GM23338 (cell line): Measurements from ENCODE around the gene CLSTN2. TPM values are rescaled to one million over a fixed set of nuclear protein-coding genes. Genes with fewer than 3 reads are reported as not detected.

Experiments used
- ATAC-seq: fragments of 200-7000 bp; cut with Tn5 transposase; 3 replicates; pipeline ENCODE4 v1.9.1; 2020
- DNase-seq: peaks from one replicate; pipeline ENCODE4 v3.0.0-alpha.2; 2015; ENCODE audit warnings: low spot score
- H2AFZ ChIP-seq: fragments of 200-600 bp; sonication (generic); 2 replicates; pipeline ENCODE4 v1.8.0; 2016; ENCODE audit warnings: antibody characterized with exemption, mild to moderate bottlenecking, moderate library complexity
- H3F3A ChIP-seq: fragments of 200-600 bp; sonication (generic); replicated peaks from 2 replicates; pipeline ENCODE4 v1.8.0; 2017; ENCODE audit warnings: antibody characterized with exemption, mixed run types, low read depth
- H3K27ac ChIP-seq: fragments of 200-600 bp; sonication (generic); 2 replicates; pipeline ENCODE4 v1.6.1; 2016; ENCODE audit warnings: low read depth
- H3K27me3 ChIP-seq: fragments of 200-600 bp; sonication (generic); 2 replicates; pipeline ENCODE4 v1.8.0; 2016; ENCODE audit warnings: mild to moderate bottlenecking, mixed run types, moderate library complexity; ENCODE audit not compliant: insufficient read depth
- H3K36me3 ChIP-seq: fragments of 200-600 bp; sonication (generic); 2 replicates; pipeline ENCODE4 v1.8.0; 2016; ENCODE audit warnings: mild to moderate bottlenecking; ENCODE audit not compliant: insufficient read depth
- H3K4me1 ChIP-seq: fragments of 200-600 bp; sonication (generic); 2 replicates; pipeline ENCODE4 v1.8.0; 2016; ENCODE audit warnings: mild to moderate bottlenecking, moderate library complexity; ENCODE audit not compliant: insufficient read depth
- H3K4me2 ChIP-seq: fragments of 200-600 bp; sonication (generic); 2 replicates; pipeline ENCODE4 v1.7.1; 2017; ENCODE audit warnings: mixed run types
- H3K4me3 ChIP-seq: fragments of 200-600 bp; sonication (generic); 2 replicates; pipeline ENCODE4 v1.6.1; 2016; ENCODE audit warnings: mixed run types
- H3K79me2 ChIP-seq: fragments of 200-600 bp; sonication (generic); replicated peaks from 2 replicates; pipeline ENCODE4 v1.8.0; 2017; ENCODE audit warnings: mild to moderate bottlenecking; ENCODE audit not compliant: insufficient read depth
- H3K9me2 ChIP-seq: fragments of 200-600 bp; sonication (generic); 2 replicates; pipeline ENCODE4 v1.8.0; 2017; ENCODE audit not compliant: insufficient read depth
- H4K20me1 ChIP-seq: fragments of 200-600 bp; sonication (generic); replicated peaks from 2 replicates; pipeline ENCODE4 v1.8.0; 2017; ENCODE audit warnings: mild to moderate bottlenecking; ENCODE audit not compliant: insufficient read depth
- H3K27ac Mint-ChIP-seq: 2 replicates; pipeline ENCODE4 v1.8.0; 2020; ENCODE audit warnings: inconsistent platforms, mild to moderate bottlenecking, moderate library complexity, mixed read lengths
- H3K27me3 Mint-ChIP-seq: 3 replicates; pipeline ENCODE4 v1.8.0; 2022; ENCODE audit warnings: low read depth, mild to moderate bottlenecking, moderate library complexity, mixed read lengths, inconsistent platforms; ENCODE audit not compliant: insufficient read depth, poor library complexity
- H3K36me3 Mint-ChIP-seq: 3 replicates; pipeline ENCODE4 v1.8.0; 2021; ENCODE audit warnings: low read depth, mild to moderate bottlenecking, inconsistent platforms, moderate library complexity, mixed read lengths
- H3K4me1 Mint-ChIP-seq: 3 replicates; pipeline ENCODE4 v1.8.0; 2020; ENCODE audit warnings: mild to moderate bottlenecking, inconsistent platforms, mixed read lengths
- H3K4me3 Mint-ChIP-seq: 3 replicates; pipeline ENCODE4 v1.8.0; 2021; ENCODE audit warnings: moderate library complexity, mild to moderate bottlenecking, inconsistent platforms, mixed read lengths
- H3K9me3 Mint-ChIP-seq: 3 replicates; pipeline ENCODE4 v1.8.0; 2020; ENCODE audit warnings: moderate library complexity, mild to moderate bottlenecking, inconsistent platforms, mixed read lengths
- CREB1 ChIP-seq: fragments of 250-450 bp; sonication (Bioruptor Pico); IDR thresholded peaks from 2 replicates; pipeline ENCODE4 v1.5.0; 2020; ENCODE audit warnings: low read depth, mild to moderate bottlenecking, moderate library complexity
- CTCF ChIP-seq, 2 experiments: fragments of 200-600 bp in 1 of 2; sonication (generic) in 1 of 2; conservative IDR thresholded peaks; 2 replicates each; pipeline versions ENCODE4 v1.5.1 to v1.6.1; 2016 to 2017; ENCODE audit warnings: antibody characterized with exemption in 2 of 2, low read depth in 2 of 2, mild to moderate bottlenecking in 2 of 2, moderate library complexity in 1 of 2
- ETS1 ChIP-seq: IDR thresholded peaks from 2 replicates; pipeline ENCODE4 v1.6.1; 2016; ENCODE audit warnings: antibody characterized with exemption
- EZH2phosphoT487 ChIP-seq: fragments of 200-600 bp; sonication (generic); IDR thresholded peaks from one replicate; pipeline ENCODE4 v1.8.1; 2018; ENCODE audit warnings: antibody characterized with exemption; ENCODE audit not compliant: unreplicated experiment
- JUNB ChIP-seq: IDR thresholded peaks from one replicate; pipeline ENCODE4 v1.6.1; 2016; ENCODE audit warnings: antibody characterized with exemption; ENCODE audit not compliant: unreplicated experiment
- ZNF114 ChIP-seq: fragments of 250-450 bp; sonication (Bioruptor Pico); IDR thresholded peaks from 2 replicates; pipeline ENCODE4 v1.5.0; 2020; ENCODE audit warnings: mild to moderate bottlenecking, moderate library complexity
- ZNF331 ChIP-seq: fragments of 250-450 bp; sonication (Bioruptor Pico); IDR thresholded peaks from 2 replicates; pipeline ENCODE4 v1.5.0; 2020; ENCODE audit warnings: low read depth, mild to moderate bottlenecking, moderate library complexity
- ZNF462 ChIP-seq: fragments of 250-450 bp; sonication (Bioruptor Pico); IDR thresholded peaks from 2 replicates; pipeline ENCODE4 v1.5.0; 2020; ENCODE audit warnings: mild to moderate bottlenecking, moderate library complexity
- polyA plus RNA-seq: library from polyadenylated mRNA; unstranded; fragments of >200 nt; fragmentation: Nextera tagmentation; extraction: Ambion mirVana; gene quantifications from 2 replicates; pipeline ENCODE4 v1.2.1, GENCODE V29; 2016
- total RNA-seq: library from RNA; depleted of rRNA; stranded (reverse); fragments of >200 nt; shearing (Covaris generic); gene quantifications from 2 replicates; pipeline ENCODE4 v1.2.3, GENCODE V29; 2014

Gene CLSTN2
- total and polyA plus RNA-seq, 2 experiments from 2014 or later, result 0.11 to 0.83 TPM

- no peak overlapping the region for H3K4me3 Mint-ChIP-seq
- H3K4me3 ChIP-seq, result no peak overlapping the region
- no peak for ATAC-seq
- peaks cover 3% of the 10 kb centered on the region; the same call in 2 of the 3 replicates for H3K4me1 Mint-ChIP-seq
- no peak overlapping the region; the same call in 1 of the 2 replicates for H2AFZ ChIP-seq
- no peaks in the 10 kb centered on the region for H3K36me3 Mint-ChIP-seq
- no peak overlapping the region for H3K27ac Mint-ChIP-seq
- no peaks in the 10 kb centered on the region for H3K4me1 ChIP-seq
- TF ChIP-seq JUNB, result no peak
- TF ChIP-seq CREB1, result no peak
- TF ChIP-seq CTCF (conservative IDR thresholded peaks at IDR 0.05; ENCODE audit: low read depth in 2 of 2), result no peak
- TF ChIP-seq ZNF462, result no peak
- TF ChIP-seq ZNF114 (CRISPR knock-in tag), result no peak
- TF ChIP-seq ETS1, result no peak
- no peak for TF ChIP-seq EZH2phosphoT487
- TF ChIP-seq ZNF331 (CRISPR knock-in tag), result no peak
- H3K79me2 ChIP-seq, result no peaks in the 10 kb centered on the region
- H3K27me3 Mint-ChIP-seq, result no peaks in the 10 kb centered on the region
- H4K20me1 ChIP-seq, result no peaks in the 10 kb centered on the region
- H3K4me2 ChIP-seq, result no peak overlapping the region
- no peaks in the 10 kb centered on the region for H3K27me3 ChIP-seq
- H3K9me3 Mint-ChIP-seq, result no peaks in the 10 kb centered on the region
- H3K27ac ChIP-seq, result no peak overlapping the region
- H3F3A ChIP-seq, result no peaks in the 10 kb centered on the region
- H3K9me2 ChIP-seq, result peaks cover 3% of the 10 kb centered on the region; the same call in 1 of the 2 replicates
- no peaks in the 10 kb centered on the region for H3K36me3 ChIP-seq
- DNase-seq, result no peak
Measured at GRCh38 chr3:140162551-140162950, 227.6 kb downstream of the CLSTN2 start.
